ENCODE measurements around the gene TMEM106B.

Gene TMEM106B

GRCh38 chr7:12221414-12221813 is 10.3 kb downstream of the TMEM106B start:
- no peak for TF ChIP-seq CTCF (IDR thresholded peaks at IDR 0.05)

DNA sequence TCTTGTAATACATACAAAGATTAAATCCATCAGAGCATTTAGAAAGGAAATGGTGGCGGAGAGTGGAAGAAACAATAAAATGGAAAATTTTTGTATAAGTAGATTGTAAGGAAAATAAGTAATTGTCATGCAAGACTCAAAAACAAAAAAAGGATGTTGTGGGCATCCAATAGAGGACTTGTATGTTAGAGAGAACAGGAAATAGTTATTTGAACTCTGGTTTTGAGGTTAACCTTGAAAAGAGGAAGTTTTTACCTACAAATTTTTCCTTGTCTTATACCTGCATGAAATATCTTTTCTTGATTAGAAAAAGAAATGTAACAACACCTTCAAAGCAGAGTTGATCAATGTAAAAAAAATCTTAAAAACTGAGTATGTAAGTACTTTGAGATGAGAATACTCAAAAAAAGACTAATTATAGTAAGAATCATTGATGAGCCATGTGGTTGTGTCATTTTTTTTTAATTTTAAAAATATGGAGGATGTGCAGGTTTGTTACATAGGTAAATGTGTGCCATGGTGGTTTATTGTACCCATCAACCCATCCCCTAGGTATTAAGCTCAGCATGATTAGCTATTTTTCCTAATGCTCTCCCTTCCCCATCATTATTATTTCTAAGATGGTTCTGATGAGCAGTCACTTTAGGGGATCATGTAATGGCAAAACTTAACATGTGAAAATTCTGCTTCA is 11.9 kb downstream of the TMEM106B start:
- TF ChIP-seq CTCF (IDR thresholded peaks at IDR 0.05), result no peak

DNA sequence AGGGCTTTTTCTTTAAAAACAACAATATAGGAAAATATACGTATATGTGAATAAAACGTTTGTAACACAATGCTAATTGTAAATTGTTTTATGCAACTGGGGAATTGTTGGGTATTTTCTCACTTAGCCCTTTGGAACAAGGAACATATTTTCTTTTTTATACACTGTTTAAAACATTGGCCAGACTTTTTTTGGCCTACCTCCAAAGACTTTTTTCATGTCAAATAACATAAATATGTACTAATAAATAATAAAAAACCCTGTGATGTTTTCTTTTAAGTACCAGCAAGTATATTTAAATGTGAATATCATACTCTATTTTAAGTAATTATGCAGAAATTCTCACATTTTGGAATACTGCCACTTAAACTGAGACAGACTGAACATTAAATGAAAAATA is 15.7 kb downstream of the TMEM106B start:
- TF ChIP-seq CTCF (IDR thresholded peaks at IDR 0.05), result no peak

GRCh38 chr7:12228024-12228423 is 16.9 kb downstream of the TMEM106B start:
- no peak for TF ChIP-seq CTCF (IDR thresholded peaks at IDR 0.05)

- TF ChIP-seq CTCF (IDR thresholded peaks at IDR 0.05), result no peak
Observed at GRCh38 chr7:12229046-12229445, 18.0 kb downstream of the TMEM106B start.

GRCh38 chr7:12231097-12231496 is 20.0 kb downstream of the TMEM106B start:
- TF ChIP-seq CTCF (IDR thresholded peaks at IDR 0.05), result no peak

DNA sequence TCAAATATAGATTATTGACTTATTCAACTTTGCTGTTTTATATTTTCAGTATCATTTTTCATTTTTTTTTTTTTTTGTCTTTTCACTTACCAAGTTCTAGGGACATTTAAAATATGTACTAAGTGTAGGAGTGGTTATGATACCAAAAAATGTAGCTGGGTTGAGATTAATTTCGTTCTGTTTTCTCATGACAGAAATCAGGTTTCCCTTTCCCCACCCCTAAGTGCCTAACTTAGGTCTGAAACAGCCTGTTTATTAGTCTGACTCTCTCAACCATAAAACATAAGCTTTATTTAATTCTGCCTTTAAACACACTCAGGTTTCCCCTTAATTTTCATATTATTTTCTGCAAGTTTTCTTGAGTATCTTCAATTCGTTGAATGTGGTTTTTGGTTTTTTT is 22.1 kb downstream of the TMEM106B start:
- TF ChIP-seq CTCF (IDR thresholded peaks at IDR 0.05), result no peak

GRCh38 chr7:12234334-12234865 is 23.3 kb downstream of the TMEM106B start:
- TF ChIP-seq CTCF (IDR thresholded peaks at IDR 0.05), result no peak
